ENCODE data around the gene ACE. TPM values are rescaled to one million over a fixed set of nuclear protein-coding genes. Genes with fewer than 3 reads are reported as not detected.

ACE gene
- total RNA-seq, 4 donors from 2014 or later, result 3.1 to 5.8 (median 4.2) TPM

DNA sequence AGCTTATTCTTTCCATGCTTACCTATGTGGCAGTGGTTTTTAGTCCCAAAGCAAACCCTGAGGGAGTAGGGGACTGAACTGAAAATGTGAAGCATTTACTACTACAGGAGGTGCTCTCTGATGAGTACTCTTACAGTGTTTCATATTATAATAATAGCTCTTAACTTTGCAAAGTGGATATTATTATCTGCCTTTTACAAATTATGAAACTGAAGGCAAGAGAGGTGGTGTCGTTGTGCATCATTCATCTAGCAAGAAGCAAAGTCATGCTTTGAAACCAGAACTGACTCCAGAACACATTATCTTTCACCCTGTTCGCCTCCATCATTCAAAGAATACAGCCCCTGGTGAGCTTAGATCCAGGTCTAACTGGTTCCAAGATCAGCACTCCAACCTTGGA, 38.1 kb downstream of the ACE start:
- TF ChIP-seq CTCF (IDR thresholded peaks at IDR 0.05) (no peak), POLR2A (IDR thresholded peaks at IDR 0.05) (no peak)
- no peak for DNase-seq
- no peaks in the 10 kb centered on the region for H3K4me1 ChIP-seq
- no peak overlapping the region for H3K27ac ChIP-seq
- no peaks in the 10 kb centered on the region for H3K36me3 ChIP-seq
- 78 to 94% methylated on average over 2 of the region's 2 CpGs for WGBS, 2 donors
- H3K4me3 ChIP-seq, result no peak overlapping the region
- intact Hi-C loops (cut with DNase I), result no loop called here
- no peaks in the 10 kb centered on the region for H3K9me3 ChIP-seq
- peaks cover 0 to 31% (median 0%) of the 10 kb centered on the region in 4 donors for H3K27me3 ChIP-seq

- Histone ChIP-seq H3K36me3 (no peaks in the 10 kb centered on the region), H3K4me1 (no peaks in the 10 kb centered on the region), H3K9me3 (no peaks in the 10 kb centered on the region), H3K27ac (no peak overlapping the region), H3K4me3 (no peak overlapping the region), H3K27me3 (peaks cover 0 to 36% (median 0%) of the 10 kb centered on the region in 4 donors)
- no peak for TF ChIP-seq CTCF (IDR thresholded peaks at IDR 0.05)
- no peak for TF ChIP-seq POLR2A (IDR thresholded peaks at IDR 0.05)
- DNase-seq, result no peak
- WGBS, 2 donors, result 18 to 33% methylated on average over 1 of the region's 1 CpG
- intact Hi-C loops (cut with DNase I), result no loop called here
These were observed 38.6 kb downstream of the ACE start for GRCh38 chr17:63515426-63515825.

DNA sequence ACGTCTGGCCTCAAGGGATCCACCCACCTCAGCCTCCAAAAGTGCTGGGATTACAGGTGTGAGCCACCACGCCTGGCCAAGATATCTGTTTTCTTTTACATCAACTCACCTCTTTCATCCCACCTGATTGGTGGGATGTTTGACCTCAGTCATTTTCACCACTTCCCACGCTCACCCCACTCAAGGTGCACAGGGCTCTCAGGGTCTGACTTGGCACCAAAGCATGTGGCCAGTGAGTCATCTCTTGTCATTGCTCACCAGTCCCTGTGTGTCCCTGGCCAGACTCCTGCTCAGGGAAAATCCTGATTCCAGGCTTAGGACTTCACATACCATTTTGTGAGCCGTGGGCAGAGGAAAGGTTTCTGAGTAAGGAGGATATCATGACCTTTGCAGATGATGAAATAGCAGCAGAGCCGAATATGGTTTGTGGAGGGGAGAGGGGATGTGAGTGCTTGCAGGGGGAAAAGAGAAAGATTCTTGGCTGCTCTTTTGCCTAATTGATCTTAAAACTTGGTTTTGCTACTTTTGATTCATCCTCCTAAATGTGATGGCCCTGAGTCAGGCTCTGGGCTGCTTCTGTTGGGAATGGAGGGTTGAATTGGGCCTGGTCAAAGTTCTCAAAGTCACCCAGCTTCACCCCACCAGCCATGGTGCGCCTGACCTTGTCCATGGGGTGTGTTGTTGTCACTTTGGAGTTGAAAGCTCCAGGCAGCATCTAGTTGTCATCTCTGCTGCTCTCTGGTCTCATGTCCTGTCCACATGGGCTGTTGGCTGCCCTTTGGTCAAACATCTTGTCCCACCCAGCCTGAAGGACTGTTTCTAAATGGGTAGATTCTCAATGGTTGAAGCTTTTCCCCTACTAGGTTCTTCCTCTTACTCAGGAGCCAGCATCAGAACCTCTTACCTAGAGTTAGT, 40.3 kb downstream of the ACE start:
- no peak overlapping the region for H3K4me3 ChIP-seq
- peaks cover 0 to 48% (median 0%) of the 10 kb centered on the region in 4 donors for H3K27me3 ChIP-seq
- WGBS, 2 donors, result 61 to 82% methylated on average over 4 of the region's 6 CpGs

DNA sequence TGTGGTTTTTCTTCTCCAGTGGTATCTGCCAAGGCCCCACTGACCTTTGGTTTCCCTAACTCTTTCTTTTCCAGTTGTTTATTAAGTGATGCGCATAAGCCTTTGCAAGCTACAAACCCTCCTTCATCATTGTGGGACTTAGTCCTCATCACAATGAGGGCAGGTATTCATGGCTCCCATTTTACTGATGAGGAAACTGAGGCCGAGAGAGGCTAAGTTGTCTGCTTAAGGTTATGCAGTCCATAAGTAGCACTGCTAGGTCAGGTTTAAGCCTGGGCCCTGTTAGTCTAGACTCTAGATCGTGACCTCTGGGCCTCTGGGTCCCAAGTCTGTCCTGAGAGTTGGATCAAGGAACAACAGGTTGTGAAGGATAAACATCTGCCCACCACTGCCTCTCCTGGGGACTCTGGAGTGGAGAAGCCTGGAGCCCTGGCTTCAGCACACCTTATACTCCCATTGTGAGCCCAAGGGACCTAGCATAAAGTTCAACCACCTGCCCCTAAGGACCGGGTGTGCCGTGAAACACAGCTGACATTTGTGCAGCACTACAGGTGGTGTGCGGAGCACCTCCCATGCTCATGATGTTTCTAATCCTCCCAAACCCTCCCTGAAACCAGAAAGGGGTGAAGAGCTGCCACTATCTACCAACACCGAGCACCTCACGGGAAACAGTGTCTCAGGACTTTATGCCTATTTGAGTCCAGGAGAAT, 41.1 kb downstream of the ACE start:
- H3K9me3 ChIP-seq, result no peaks in the 10 kb centered on the region
- intact Hi-C loops (cut with DNase I), result no loop called here

More for the DNA sequence above, 40.3 kb downstream of the ACE start:
- Histone ChIP-seq H3K9me3 (no peaks in the 10 kb centered on the region), H3K4me1 (no peaks in the 10 kb centered on the region), H3K36me3 (no peaks in the 10 kb centered on the region), H3K27ac (no peak overlapping the region)
- TF ChIP-seq CTCF (IDR thresholded peaks at IDR 0.05), result no peak
- TF ChIP-seq POLR2A (IDR thresholded peaks at IDR 0.05), result no peak
- no peak for DNase-seq
- intact Hi-C loops (cut with DNase I), result no loop called here

More for the DNA sequence above, 41.1 kb downstream of the ACE start:
- peaks cover 0 to 4% (median 1%) of the 10 kb centered on the region in 3 donors for H3K4me1 ChIP-seq
- H3K4me3 ChIP-seq, result no peak overlapping the region
- no peak for DNase-seq
- H3K36me3 ChIP-seq, result no peaks in the 10 kb centered on the region
- no peak overlapping the region for H3K27ac ChIP-seq
- WGBS, 2 donors, result 82 to 86% methylated on average over 4 to 7 of the region's 8 CpGs
- peaks cover 0 to 56% (median 0%) of the 10 kb centered on the region in 4 donors for H3K27me3 ChIP-seq
- TF ChIP-seq POLR2A (IDR thresholded peaks at IDR 0.05) (no peak), CTCF (IDR thresholded peaks at IDR 0.05) (no peak)

All from esophagus squamous epithelium (tissue), 5 donors.